ENCODE data around the gene MITF.

The MITF gene

GRCh38 chr3:69761896-69762767 lies 22.9 kb downstream of the MITF start:
- no peak for DNase-seq

GRCh38 chr3:69762768-69763229 lies 23.5 kb downstream of the MITF start:
- DNase-seq, result no peak

GRCh38 chr3:69763458-69763857 lies 24.2 kb downstream of the MITF start:
- DNase-seq, result no peak

- no peak for DNase-seq
Observed at GRCh38 chr3:69764121-69764741, 25.0 kb downstream of the MITF start.

GRCh38 chr3:69764861-69765260 lies 25.6 kb downstream of the MITF start:
- no peak for DNase-seq

- no peak for DNase-seq
Observed at GRCh38 chr3:69766638-69767037, 27.4 kb downstream of the MITF start.

- DNase-seq, result no peak
Observed at GRCh38 chr3:69767571-69767970, 28.3 kb downstream of the MITF start.

GRCh38 chr3:69768438-69768837 lies 29.2 kb downstream of the MITF start:
- DNase-seq, result no peak

GRCh38 chr3:69770219-69770618 lies 31.0 kb downstream of the MITF start:
- no peak for DNase-seq

- no peak for DNase-seq
Observed at GRCh38 chr3:69770976-69771634, 31.8 kb downstream of the MITF start.

- no peak for DNase-seq
Observed at GRCh38 chr3:69772152-69772867, 33.0 kb downstream of the MITF start.

GRCh38 chr3:69774029-69774428 lies 34.8 kb downstream of the MITF start:
- DNase-seq, result no peak

GRCh38 chr3:69775751-69776150 lies 36.5 kb downstream of the MITF start:
- no peak for DNase-seq

GRCh38 chr3:69776289-69776688 lies 37.0 kb downstream of the MITF start:
- no peak for DNase-seq

- no peak for DNase-seq
Observed at GRCh38 chr3:69776920-69777581, 37.8 kb downstream of the MITF start.

GRCh38 chr3:69777582-69777967 lies 38.3 kb downstream of the MITF start:
- DNase-seq, result no peak

GRCh38 chr3:69781593-69781992 lies 42.3 kb downstream of the MITF start:
- no peak for DNase-seq

GRCh38 chr3:69784954-69785514 lies 45.8 kb downstream of the MITF start:
- no peak for DNase-seq

GRCh38 chr3:69785769-69786320 lies 46.6 kb downstream of the MITF start:
- no peak for DNase-seq

- DNase-seq, result no peak
Observed at GRCh38 chr3:69786854-69787253, 47.6 kb downstream of the MITF start.

GRCh38 chr3:69787436-69788168 lies 48.3 kb downstream of the MITF start:
- DNase-seq, result no peak
